Smooth muscle cell of the brain vasculature (primary cell): Measurements from ENCODE around the gene ELOVL5.
"Not testable (repeated sequence)": the region's sequence is repeated elsewhere in the genome, so short reads cannot be mapped to it uniquely, and the experiment has no call there.

Experiments
- DNase-seq: peaks from one replicate; pipeline ENCODE4 v3.0.0-alpha.2; 2012; ENCODE audit warnings: low read depth, low spot score

ELOVL5 gene

GRCh38 chr6:53348371-53349208 lies at the start of gene ELOVL5:
Gene ELOVL5 (minus strand): TSS chr6:53348950. CDS start chr6:53295699, 53,251 bp downstream.
- DNase-seq = peak; percentile 96

- DNase-seq = no peak
Observed at GRCh38 chr6:53397283-53397682, 48.5 kb upstream of the ELOVL5 start.

GRCh38 chr6:53395986-53396385 lies 47.2 kb upstream of the ELOVL5 start:
- DNase-seq = no peak

- DNase-seq = no peak
Observed at GRCh38 chr6:53394704-53395103, 46.0 kb upstream of the ELOVL5 start.

- DNase-seq = no peak
Observed at GRCh38 chr6:53391170-53391569, 42.4 kb upstream of the ELOVL5 start.

- DNase-seq = no peak
Observed at GRCh38 chr6:53390010-53390409, 41.3 kb upstream of the ELOVL5 start.

- DNase-seq = not testable (repeated sequence)
Observed at GRCh38 chr6:53388615-53389014, 39.9 kb upstream of the ELOVL5 start.

GRCh38 chr6:53382421-53382820 lies 33.7 kb upstream of the ELOVL5 start:
- DNase-seq = no peak

GRCh38 chr6:53378208-53378607 lies 29.5 kb upstream of the ELOVL5 start:
- DNase-seq = no peak

GRCh38 chr6:53377793-53378192 lies 29.0 kb upstream of the ELOVL5 start:
- DNase-seq = no peak

- no peak for DNase-seq
Observed at GRCh38 chr6:53377289-53377688, 28.5 kb upstream of the ELOVL5 start.

GRCh38 chr6:53376661-53377226 lies 28.0 kb upstream of the ELOVL5 start:
- no peak for DNase-seq

- DNase-seq = no peak
Observed at GRCh38 chr6:53375847-53376246, 27.1 kb upstream of the ELOVL5 start.

GRCh38 chr6:53373638-53374037 lies 24.9 kb upstream of the ELOVL5 start:
- DNase-seq = no peak

- no peak for DNase-seq
Observed at GRCh38 chr6:53369876-53370515, 21.2 kb upstream of the ELOVL5 start.

- no peak for DNase-seq
Observed at GRCh38 chr6:53369051-53369450, 20.3 kb upstream of the ELOVL5 start.

GRCh38 chr6:53366128-53366641 lies 17.4 kb upstream of the ELOVL5 start:
- no peak for DNase-seq

GRCh38 chr6:53363341-53364079 lies 14.8 kb upstream of the ELOVL5 start:
- DNase-seq = no peak

GRCh38 chr6:53361549-53362031 lies 12.8 kb upstream of the ELOVL5 start:
- DNase-seq = no peak

- DNase-seq = no peak
Observed at GRCh38 chr6:53360093-53360912, 11.6 kb upstream of the ELOVL5 start.

GRCh38 chr6:53359843-53360092 lies 11.0 kb upstream of the ELOVL5 start:
- DNase-seq = no peak
